ENCODE data around the gene APBA2. TPM values are rescaled to one million over a fixed set of nuclear protein-coding genes. Genes with fewer than 3 reads are reported as not detected.

Gene APBA2
- total and polyA plus RNA-seq, 10 of the 15 experiments (the other 5 are each of a cell fraction or from before 2014, with no cell fraction given): 0.06 to 0.26 (median 0.07) TPM; not detected in 7

DNA sequence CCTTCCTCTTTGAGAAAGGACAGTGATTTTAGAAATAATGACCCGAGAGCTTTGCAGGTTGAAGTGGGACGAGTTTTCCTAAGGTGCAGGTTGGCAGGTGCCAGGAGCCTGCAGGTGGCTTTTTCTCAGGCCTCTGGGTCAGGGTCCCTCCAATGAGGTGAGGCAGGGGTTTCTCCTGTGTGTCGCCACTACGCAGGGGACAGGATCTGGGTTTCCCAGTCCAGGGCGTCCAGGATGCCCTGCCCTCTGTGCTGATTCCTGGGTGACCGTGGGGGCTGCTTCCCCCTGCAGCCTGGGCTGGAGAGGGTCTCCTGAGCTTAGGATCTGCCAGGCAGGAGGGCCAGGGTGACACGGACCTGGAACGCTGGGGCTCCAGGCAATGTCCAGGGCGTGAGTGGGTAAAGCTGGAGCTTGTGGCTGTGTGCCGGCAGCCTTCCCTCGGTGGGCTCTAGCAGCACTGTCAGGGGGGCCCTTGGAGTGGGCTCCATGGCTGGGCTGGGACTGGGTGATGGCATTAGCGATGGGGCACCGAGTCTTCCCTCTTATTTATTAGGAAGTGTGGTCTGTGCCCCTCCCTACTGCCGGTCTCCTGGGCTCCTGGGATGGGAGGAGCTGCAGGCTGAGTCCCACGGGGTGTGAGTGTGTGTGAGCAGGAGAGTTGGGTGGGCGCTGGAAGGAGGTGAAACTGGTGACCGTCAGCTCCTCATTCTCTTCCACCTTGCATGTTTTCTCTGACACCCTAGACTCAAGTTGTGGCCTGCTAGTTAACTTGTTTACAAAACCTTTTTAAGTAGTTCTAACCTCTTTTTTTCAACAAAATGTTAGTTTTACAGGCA lies 1.8 kb downstream of the APBA2 start:
- Histone ChIP-seq H3K27ac (ENCODE audit: control insufficient read depth, insufficient read depth) (no peak overlapping the region), H3K27me3 (replicated peaks in 1 of 2; ENCODE audit: control insufficient read depth in 2 of 2, insufficient read depth in 2 of 2, low read length in 1 of 2) (peaks cover 0 to 5% of the 10 kb centered on the region in 2 experiments; a peak in 2 of 4 replicates), H3K4me3 (no peak overlapping the region), H3K79me2 (ENCODE audit: control insufficient read depth, insufficient read depth, low read length) (no peaks in the 10 kb centered on the region), H3K4me1 (ENCODE audit: control insufficient read depth, insufficient read depth, low read length) (no peaks in the 10 kb centered on the region), H2AFZ (ENCODE audit: control insufficient read depth, low read depth, low read length) (no peak overlapping the region), H3K9ac (ENCODE audit: control insufficient read depth, insufficient read depth, low read length) (no peak overlapping the region), H3K4me2 (ENCODE audit: control insufficient read depth, insufficient read depth) (no peak overlapping the region), H3K9me3 (replicated peaks; ENCODE audit: control insufficient read depth, insufficient read depth, low read length) (no peaks in the 10 kb centered on the region), H3K36me3 (ENCODE audit: control insufficient read depth in 2 of 2, insufficient read depth in 2 of 2, low read length in 1 of 2) (no peaks in the 10 kb centered on the region), H4K20me1 (ENCODE audit: control insufficient read depth, insufficient read depth) (no peaks in the 10 kb centered on the region)
- no TSS peak for BruUV-seq (replicated peaks)
- WGBS (ENCODE audit: insufficient coverage, insufficient replicate concordance, low lambda C conversion rate, missing lambda C conversion rate): 36% methylated on average over 15 of the region's 17 CpGs
- in situ Hi-C loops (cut with MboI) (no loop called here), intact Hi-C loops (cut with micrococcal nuclease; ENCODE audit: unreplicated experiment) (no loop called here)
- ChIA-PET POLR2A (no interaction called here), RAD21 (ENCODE audit: unreplicated experiment) (no interaction called here), SMC1A (ENCODE audit: uncharacterized antibody, unreplicated experiment) (no interaction called here), CTCF (no interaction called here)
- no peak for FAIRE-seq
- TF ChIP-seq POU2F2 (IDR thresholded peaks at IDR 0.05; ENCODE audit: borderline replicate concordance, low read depth, low read length): no peak
- TF ChIP-seq, protein P1, sequence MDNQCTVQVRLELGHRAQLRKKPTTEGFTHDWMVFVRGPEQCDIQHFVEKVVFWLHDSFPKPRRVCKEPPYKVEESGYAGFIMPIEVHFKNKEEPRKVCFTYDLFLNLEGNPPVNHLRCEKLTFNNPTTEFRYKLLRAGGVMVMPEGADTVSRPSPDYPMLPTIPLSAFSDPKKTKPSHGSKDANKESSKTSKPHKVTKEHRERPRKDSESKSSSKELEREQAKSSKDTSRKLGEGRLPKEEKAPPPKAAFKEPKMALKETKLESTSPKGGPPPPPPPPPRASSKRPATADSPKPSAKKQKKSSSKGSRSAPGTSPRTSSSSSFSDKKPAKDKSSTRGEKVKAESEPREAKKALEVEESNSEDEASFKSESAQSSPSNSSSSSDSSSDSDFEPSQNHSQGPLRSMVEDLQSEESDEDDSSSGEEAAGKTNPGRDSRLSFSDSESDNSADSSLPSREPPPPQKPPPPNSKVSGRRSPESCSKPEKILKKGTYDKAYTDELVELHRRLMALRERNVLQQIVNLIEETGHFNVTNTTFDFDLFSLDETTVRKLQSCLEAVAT (IDR thresholded peaks at IDR 0.05): no peak
- TF ChIP-seq ATF7 (IDR thresholded peaks at IDR 0.05; ENCODE audit: low read depth): no peak
- no peak for TF ChIP-seq MYC (IDR thresholded peaks at IDR 0.05; ENCODE audit: insufficient read depth, insufficient read length, insufficient replicate concordance, low read length, severe bottlenecking)
- TF ChIP-seq MEF2A (IDR thresholded peaks at IDR 0.05; ENCODE audit: insufficient read depth, low read depth, low read length): no peak
- TF ChIP-seq, protein P2, sequence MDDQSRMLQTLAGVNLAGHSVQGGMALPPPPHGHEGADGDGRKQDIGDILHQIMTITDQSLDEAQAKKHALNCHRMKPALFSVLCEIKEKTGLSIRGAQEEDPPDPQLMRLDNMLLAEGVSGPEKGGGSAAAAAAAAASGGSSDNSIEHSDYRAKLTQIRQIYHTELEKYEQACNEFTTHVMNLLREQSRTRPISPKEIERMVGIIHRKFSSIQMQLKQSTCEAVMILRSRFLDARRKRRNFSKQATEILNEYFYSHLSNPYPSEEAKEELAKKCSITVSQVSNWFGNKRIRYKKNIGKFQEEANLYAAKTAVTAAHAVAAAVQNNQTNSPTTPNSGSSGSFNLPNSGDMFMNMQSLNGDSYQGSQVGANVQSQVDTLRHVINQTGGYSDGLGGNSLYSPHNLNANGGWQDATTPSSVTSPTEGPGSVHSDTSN (IDR thresholded peaks at IDR 0.05; ENCODE audit: insufficient replicate concordance, low read depth, low read length): no peak
- TF ChIP-seq PAX8 (IDR thresholded peaks at IDR 0.05): no peak
- TF ChIP-seq ASH2L (IDR thresholded peaks at IDR 0.05; ENCODE audit: borderline replicate concordance, low read depth): no peak
- TF ChIP-seq, protein P3, sequence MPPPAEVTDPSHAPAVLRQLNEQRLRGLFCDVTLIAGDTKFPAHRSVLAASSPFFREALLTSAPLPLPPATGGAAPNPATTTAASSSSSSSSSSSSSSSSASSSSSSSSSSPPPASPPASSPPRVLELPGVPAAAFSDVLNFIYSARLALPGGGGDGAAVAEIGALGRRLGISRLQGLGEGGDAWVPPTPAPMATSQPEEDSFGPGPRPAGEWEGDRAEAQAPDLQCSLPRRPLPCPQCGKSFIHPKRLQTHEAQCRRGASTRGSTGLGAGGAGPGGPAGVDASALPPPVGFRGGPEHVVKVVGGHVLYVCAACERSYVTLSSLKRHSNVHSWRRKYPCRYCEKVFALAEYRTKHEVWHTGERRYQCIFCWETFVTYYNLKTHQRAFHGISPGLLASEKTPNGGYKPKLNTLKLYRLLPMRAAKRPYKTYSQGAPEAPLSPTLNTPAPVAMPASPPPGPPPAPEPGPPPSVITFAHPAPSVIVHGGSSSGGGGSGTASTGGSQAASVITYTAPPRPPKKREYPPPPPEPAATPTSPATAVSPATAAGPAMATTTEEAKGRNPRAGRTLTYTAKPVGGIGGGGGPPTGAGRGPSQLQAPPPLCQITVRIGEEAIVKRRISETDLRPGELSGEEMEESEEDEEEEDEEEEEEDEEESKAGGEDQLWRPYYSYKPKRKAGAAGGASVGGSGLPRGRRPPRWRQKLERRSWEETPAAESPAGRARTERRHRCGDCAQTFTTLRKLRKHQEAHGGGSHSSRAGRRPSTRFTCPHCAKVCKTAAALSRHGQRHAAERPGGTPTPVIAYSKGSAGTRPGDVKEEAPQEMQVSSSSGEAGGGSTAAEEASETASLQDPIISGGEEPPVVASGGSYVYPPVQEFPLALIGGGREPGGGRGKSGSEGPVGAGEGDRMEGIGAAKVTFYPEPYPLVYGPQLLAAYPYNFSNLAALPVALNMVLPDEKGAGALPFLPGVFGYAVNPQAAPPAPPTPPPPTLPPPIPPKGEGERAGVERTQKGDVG (CRISPR knock-in tag; IDR thresholded peaks at IDR 0.05): no peak
- TF ChIP-seq SUPT20H (IDR thresholded peaks at IDR 0.05; ENCODE audit: borderline replicate concordance, control insufficient read depth, low read depth, low read length): no peak
- TF ChIP-seq NFXL1 (IDR thresholded peaks at IDR 0.05; ENCODE audit: borderline replicate concordance): no peak
- no peak for TF ChIP-seq ZNF384 (IDR thresholded peaks at IDR 0.05; ENCODE audit: borderline replicate concordance, low read depth, low read length)
- TF ChIP-seq WRNIP1 (IDR thresholded peaks at IDR 0.05; ENCODE audit: borderline replicate concordance, low read depth, low read length): no peak
- no peak for TF ChIP-seq ZNF217 (IDR thresholded peaks at IDR 0.05)
- DNase-seq (ENCODE audit: low read depth, low spot score): no peak
- no peak for ATAC-seq
